Measurements from ENCODE around the gene TSSK6.

The TSSK6 gene

DNA sequence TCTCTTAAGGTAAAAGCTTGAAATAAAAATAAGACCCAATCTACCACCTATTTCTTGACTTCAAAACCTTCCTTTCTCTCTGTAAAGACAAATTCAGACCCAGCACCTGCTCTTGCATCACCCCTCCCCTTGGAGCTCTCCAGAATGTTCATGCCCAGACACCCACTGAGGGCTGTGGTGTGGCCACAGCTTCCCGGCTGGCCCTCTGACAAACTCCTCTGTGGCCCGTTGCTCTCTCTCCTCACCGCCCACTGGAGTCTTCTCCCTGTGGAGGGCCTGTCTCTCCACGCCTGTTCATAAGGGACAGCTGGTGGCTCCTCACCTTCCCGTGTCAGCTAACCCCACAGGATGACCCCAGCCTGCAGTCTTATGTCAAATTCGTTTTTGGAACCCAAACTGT, 49.1 kb downstream of the TSSK6 start:
- no peak for TF ChIP-seq TAF1 (IDR thresholded peaks at IDR 0.05; ENCODE audit: low read depth)

DNA sequence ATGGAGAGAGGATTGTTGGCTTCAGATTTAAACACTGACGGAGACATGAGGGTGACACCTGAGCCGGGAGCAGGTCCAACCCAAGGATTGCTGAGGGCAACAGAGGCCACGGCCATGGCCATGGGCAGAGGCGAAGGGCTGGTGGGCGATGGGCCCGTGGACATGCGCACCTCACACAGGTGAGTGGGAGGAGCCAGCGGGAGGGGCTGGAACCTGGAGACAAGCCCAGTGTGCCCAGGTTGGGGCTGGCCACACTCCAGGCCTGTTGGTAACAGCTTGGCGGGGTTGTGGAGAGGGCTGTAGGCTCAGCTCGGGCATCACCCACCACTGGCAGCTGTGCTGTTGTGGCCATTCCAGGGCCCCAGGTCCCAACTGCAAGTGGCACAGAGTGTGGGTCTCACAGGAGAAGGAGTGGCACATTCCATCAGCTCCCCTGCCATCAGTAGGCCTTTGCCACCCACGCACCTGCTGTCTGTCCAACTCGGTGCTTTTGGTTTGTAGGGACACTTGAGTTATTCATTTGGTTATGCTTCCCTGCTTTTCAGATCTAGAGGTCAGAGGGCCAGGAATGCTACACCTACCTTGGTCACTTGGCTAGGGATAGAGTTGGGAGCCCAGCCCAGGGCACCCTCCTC, 49.8 kb downstream of the TSSK6 start:
- TF ChIP-seq EGR1 (IDR thresholded peaks at IDR 0.05) (peak; percentile 84), REST (IDR thresholded peaks at IDR 0.05; ENCODE audit: low read depth) (no peak)

GRCh38 chr19:19464339-19465098, 50.8 kb downstream of the TSSK6 start:
- TF ChIP-seq REST (IDR thresholded peaks at IDR 0.05; ENCODE audit: low read depth) (no peak), ZBTB7A (IDR thresholded peaks at IDR 0.05; ENCODE audit: low read depth) (no peak), TEAD4 (IDR thresholded peaks at IDR 0.05) (no peak), USF1 (IDR thresholded peaks at IDR 0.05) (peak; percentile 90), FOXM1 (IDR thresholded peaks at IDR 0.05; ENCODE audit: borderline replicate concordance, low read depth) (no peak), EP300 (IDR thresholded peaks at IDR 0.05; ENCODE audit: borderline replicate concordance) (no peak)
- TF ChIP-seq, protein P1, sequence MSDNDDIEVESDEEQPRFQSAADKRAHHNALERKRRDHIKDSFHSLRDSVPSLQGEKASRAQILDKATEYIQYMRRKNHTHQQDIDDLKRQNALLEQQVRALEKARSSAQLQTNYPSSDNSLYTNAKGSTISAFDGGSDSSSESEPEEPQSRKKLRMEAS (IDR thresholded peaks at IDR 0.05): peak; percentile 65

Data from Ishikawa (cell line).